Erythroblast (primary cell): Measurements from ENCODE around the gene DNASE1L3.

Experiments
- GATA1 ChIP-seq: IDR thresholded peaks from 2 replicates; pipeline ENCODE4 v1.6.1; 2011; ENCODE audit warnings: low read depth, mild to moderate bottlenecking, control low read depth, low read length, moderate library complexity
- POLR2A ChIP-seq: IDR thresholded peaks from 2 replicates; pipeline ENCODE4 v1.6.1; 2011; ENCODE audit warnings: mild to moderate bottlenecking, low read length

GRCh38 chr3:58180940-58181587 is 29.7 kb downstream of the DNASE1L3 start:
- TF ChIP-seq POLR2A, result no peak
- no peak for TF ChIP-seq GATA1
